ENCODE measurements around the gene UBR2.

- TF ChIP-seq CTCF (IDR thresholded peaks at IDR 0.05; ENCODE audit: borderline replicate concordance, extremely low read depth, low read length, poor library complexity, severe bottlenecking) (no peak), EZH2 (IDR thresholded peaks at IDR 0.05; ENCODE audit: borderline replicate concordance, low read depth, low read length, severe bottlenecking) (no peak)
Observed at GRCh38 chr6:42610416-42610815, 46.6 kb downstream of the UBR2 start.
